ENCODE results near the gene COG2. TPM values are rescaled to one million over a fixed set of nuclear protein-coding genes. Genes with fewer than 3 reads are reported as not detected.

The COG2 gene
- total RNA-seq, 1 donor from 2014 or later, result 8.4 TPM

- Histone ChIP-seq H3K4me3 (no peak overlapping the region), H3K27me3 (no peaks in the 10 kb centered on the region), H3K27ac (no peak overlapping the region), H3K9me3 (no peaks in the 10 kb centered on the region), H3K36me3 (no peaks in the 10 kb centered on the region), H3K4me1 (no peaks in the 10 kb centered on the region)
- TF ChIP-seq CTCF (IDR thresholded peaks at IDR 0.05), result no peak
- intact Hi-C loops (cut with DNase I), result no loop called here
- DNase-seq (ENCODE audit: low spot score in 2 of 2), result no peak
Measured at GRCh38 chr1:230621324-230622030, 20.8 kb upstream of the COG2 start.

GRCh38 chr1:230622151-230622550 is 20.1 kb upstream of the COG2 start:
- Histone ChIP-seq H3K27me3 (no peaks in the 10 kb centered on the region), H3K36me3 (no peaks in the 10 kb centered on the region), H3K4me3 (no peak overlapping the region), H3K27ac (no peak overlapping the region), H3K9me3 (no peaks in the 10 kb centered on the region), H3K4me1 (no peaks in the 10 kb centered on the region)
- no peak for DNase-seq (ENCODE audit: low spot score in 2 of 2)
- TF ChIP-seq CTCF (IDR thresholded peaks at IDR 0.05), result no peak
- intact Hi-C loops (cut with DNase I), result no loop called here

GRCh38 chr1:230624097-230624713 is 18.1 kb upstream of the COG2 start:
- no peak for TF ChIP-seq CTCF (IDR thresholded peaks at IDR 0.05)
- H3K27ac ChIP-seq, result no peak overlapping the region
- no peaks in the 10 kb centered on the region for H3K4me1 ChIP-seq
- no peak overlapping the region for H3K4me3 ChIP-seq
- no peaks in the 10 kb centered on the region for H3K36me3 ChIP-seq
- intact Hi-C loops (cut with DNase I), result no loop called here
- DNase-seq (ENCODE audit: low spot score in 2 of 2), result no peak
- H3K9me3 ChIP-seq, result no peaks in the 10 kb centered on the region
- no peaks in the 10 kb centered on the region for H3K27me3 ChIP-seq

GRCh38 chr1:230626232-230626631 is 16.0 kb upstream of the COG2 start:
- H3K4me1 ChIP-seq, result no peaks in the 10 kb centered on the region
- no peak for TF ChIP-seq CTCF (IDR thresholded peaks at IDR 0.05)
- no peaks in the 10 kb centered on the region for H3K9me3 ChIP-seq
- H3K27ac ChIP-seq, result no peak overlapping the region
- intact Hi-C loops (cut with DNase I), result no loop called here
- DNase-seq (ENCODE audit: low spot score in 2 of 2), result no peak
- no peaks in the 10 kb centered on the region for H3K36me3 ChIP-seq
- H3K4me3 ChIP-seq, result no peak overlapping the region
- H3K27me3 ChIP-seq, result no peaks in the 10 kb centered on the region

- H3K36me3 ChIP-seq, result no peaks in the 10 kb centered on the region
- no peaks in the 10 kb centered on the region for H3K27me3 ChIP-seq
- DNase-seq (ENCODE audit: low spot score in 2 of 2), result no peak
- TF ChIP-seq CTCF (IDR thresholded peaks at IDR 0.05), result no peak
- intact Hi-C loops (cut with DNase I), result no loop called here
- H3K4me3 ChIP-seq, result no peak overlapping the region
- no peaks in the 10 kb centered on the region for H3K9me3 ChIP-seq
- no peak overlapping the region for H3K27ac ChIP-seq
- no peaks in the 10 kb centered on the region for H3K4me1 ChIP-seq
Measured at GRCh38 chr1:230627767-230628166, 14.5 kb upstream of the COG2 start.

All from ascending aorta (tissue), 2 donors.